Smooth muscle cell of the brain vasculature (primary cell): Measurements from ENCODE around the gene THAP7.

ENCODE experiments used
- DNase-seq: peaks from one replicate; pipeline ENCODE4 v3.0.0-alpha.2; 2012; ENCODE audit warnings: low read depth, low spot score

THAP7 gene

GRCh38 chr22:20964799-20965103, 37.2 kb downstream of the THAP7 start:
- no peak for DNase-seq

- no peak for DNase-seq
These were observed 37.7 kb downstream of the THAP7 start for GRCh38 chr22:20964090-20964798.

- no peak for DNase-seq
These were observed 38.5 kb downstream of the THAP7 start for GRCh38 chr22:20963201-20964052.

GRCh38 chr22:20962491-20962945, 39.4 kb downstream of the THAP7 start:
- DNase-seq, result no peak

GRCh38 chr22:20960609-20961008, 41.3 kb downstream of the THAP7 start:
- DNase-seq, result no peak

GRCh38 chr22:20959578-20960461, 42.1 kb downstream of the THAP7 start:
- DNase-seq, result no peak

GRCh38 chr22:20957683-20958431, 44.1 kb downstream of the THAP7 start:
- no peak for DNase-seq

GRCh38 chr22:20957102-20957682, 44.7 kb downstream of the THAP7 start:
- DNase-seq, result no peak

- no peak for DNase-seq
These were observed 45.4 kb downstream of the THAP7 start for GRCh38 chr22:20956258-20957101.

GRCh38 chr22:20955548-20955947, 46.4 kb downstream of the THAP7 start:
- no peak for DNase-seq

GRCh38 chr22:20953668-20954500, 48.0 kb downstream of the THAP7 start:
- DNase-seq, result no peak

GRCh38 chr22:20953342-20953608, 48.6 kb downstream of the THAP7 start:
- DNase-seq, result no peak

- DNase-seq, result no peak
These were observed 49.2 kb downstream of the THAP7 start for GRCh38 chr22:20952544-20953341.

- no peak for DNase-seq
These were observed 50.0 kb downstream of the THAP7 start for GRCh38 chr22:20951932-20952380.

- no peak for DNase-seq
These were observed 50.6 kb downstream of the THAP7 start for GRCh38 chr22:20951151-20951931.

- DNase-seq, result no peak
These were observed 52.2 kb downstream of the THAP7 start for GRCh38 chr22:20949698-20950183.
